Parathyroid adenoma (tissue), 2 donors: ENCODE measurements around the gene TNFRSF11A.

ENCODE experiments used
- H2AFZ ChIP-seq: fragments of 300-600 bp; sonication (generic); one replicate; pipeline ENCODE4 v1.7.0; 2017; ENCODE audit warnings: antibody characterized with exemption, mild to moderate bottlenecking
- H3K27ac ChIP-seq: fragments of 300-600 bp; sonication (generic); one replicate; pipeline ENCODE4 v1.7.0; 2017
- H3K27me3 ChIP-seq: fragments of 300-600 bp; sonication (generic); one replicate; pipeline ENCODE4 v1.7.0; 2017; ENCODE audit warnings: low read length; ENCODE audit not compliant: control insufficient read depth, insufficient read depth
- H3K36me3 ChIP-seq: fragments of 300-600 bp; sonication (generic); one replicate; pipeline ENCODE4 v1.7.0; 2017; ENCODE audit warnings: low read length; ENCODE audit not compliant: control insufficient read depth, insufficient read depth
- H3K4me1 ChIP-seq: fragments of 300-600 bp; sonication (generic); one replicate; pipeline ENCODE4 v1.7.0; 2017; ENCODE audit warnings: control low read depth
- H3K4me2 ChIP-seq: fragments of 300-600 bp; sonication (generic); one replicate; pipeline ENCODE4 v1.7.0; 2017; ENCODE audit warnings: low read length
- H3K4me3 ChIP-seq: fragments of 300-600 bp; sonication (generic); one replicate; pipeline ENCODE4 v1.7.0; 2017; ENCODE audit warnings: low read depth, low read length
- H3K79me2 ChIP-seq: fragments of 300-600 bp; sonication (generic); one replicate; pipeline ENCODE4 v1.7.0; 2017; ENCODE audit warnings: control low read depth
- H3K9ac ChIP-seq: fragments of 300-600 bp; sonication (generic); one replicate; pipeline ENCODE4 v1.7.0; 2017; ENCODE audit warnings: mild to moderate bottlenecking
- H3K9me3 ChIP-seq: fragments of 300-600 bp; sonication (generic); one replicate; pipeline ENCODE4 v1.7.0; 2017; ENCODE audit warnings: low read length; ENCODE audit not compliant: control insufficient read depth
- CTCF ChIP-seq: fragments of 300-600 bp; sonication (generic); IDR thresholded peaks from one replicate; pipeline ENCODE4 v1.7.0; 2017; ENCODE audit warnings: antibody characterized with exemption, mild to moderate bottlenecking
- donor health status: primary hyperparathyroidism.

Gene TNFRSF11A

GRCh38 chr18:62409821-62410220 is 84.7 kb downstream of the TNFRSF11A start:
- Histone ChIP-seq H3K79me2 (no peaks in the 10 kb centered on the region), H3K4me3 (no peak overlapping the region), H3K4me1 (no peaks in the 10 kb centered on the region), H3K9me3 (no peaks in the 10 kb centered on the region), H3K27me3 (no peaks in the 10 kb centered on the region), H3K9ac (no peak overlapping the region), H3K27ac (no peak overlapping the region), H3K36me3 (no peaks in the 10 kb centered on the region), H2AFZ (no peak overlapping the region), H3K4me2 (no peak overlapping the region)
- no peak for TF ChIP-seq CTCF

- no peak for TF ChIP-seq CTCF
- H3K27ac ChIP-seq: no peak overlapping the region
- no peak overlapping the region for H3K9ac ChIP-seq
- H3K4me1 ChIP-seq: no peaks in the 10 kb centered on the region
- no peak overlapping the region for H3K4me3 ChIP-seq
- H3K36me3 ChIP-seq: no peaks in the 10 kb centered on the region
- H3K27me3 ChIP-seq: no peaks in the 10 kb centered on the region
- H3K79me2 ChIP-seq: no peaks in the 10 kb centered on the region
- H3K9me3 ChIP-seq: no peaks in the 10 kb centered on the region
- no peak overlapping the region for H2AFZ ChIP-seq
- no peak overlapping the region for H3K4me2 ChIP-seq
Observed at GRCh38 chr18:62412231-62412979, 87.3 kb downstream of the TNFRSF11A start.

- Histone ChIP-seq H3K9ac (no peak overlapping the region), H2AFZ (no peak overlapping the region), H3K36me3 (no peaks in the 10 kb centered on the region), H3K27ac (no peak overlapping the region), H3K4me1 (no peaks in the 10 kb centered on the region), H3K4me3 (no peak overlapping the region), H3K4me2 (no peak overlapping the region), H3K27me3 (no peaks in the 10 kb centered on the region), H3K9me3 (no peaks in the 10 kb centered on the region), H3K79me2 (no peaks in the 10 kb centered on the region)
- TF ChIP-seq CTCF: no peak
Observed at GRCh38 chr18:62413206-62413605, 88.1 kb downstream of the TNFRSF11A start.

GRCh38 chr18:62418258-62418657 is 93.1 kb downstream of the TNFRSF11A start:
- H3K36me3 ChIP-seq: no peaks in the 10 kb centered on the region
- no peaks in the 10 kb centered on the region for H3K27me3 ChIP-seq
- H3K27ac ChIP-seq: no peak overlapping the region
- no peak overlapping the region for H2AFZ ChIP-seq
- no peak overlapping the region for H3K9ac ChIP-seq
- no peaks in the 10 kb centered on the region for H3K9me3 ChIP-seq
- no peak overlapping the region for H3K4me3 ChIP-seq
- H3K4me1 ChIP-seq: peaks cover 5% of the 10 kb centered on the region
- H3K79me2 ChIP-seq: no peaks in the 10 kb centered on the region
- no peak overlapping the region for H3K4me2 ChIP-seq
- no peak for TF ChIP-seq CTCF

GRCh38 chr18:62420151-62420512 is 95.0 kb downstream of the TNFRSF11A start:
- no peak overlapping the region for H3K27ac ChIP-seq
- no peaks in the 10 kb centered on the region for H3K36me3 ChIP-seq
- H3K27me3 ChIP-seq: no peaks in the 10 kb centered on the region
- peak overlapping the region; percentile 82 for H2AFZ ChIP-seq
- no peaks in the 10 kb centered on the region for H3K9me3 ChIP-seq
- peaks cover 5% of the 10 kb centered on the region for H3K4me1 ChIP-seq
- no peaks in the 10 kb centered on the region for H3K79me2 ChIP-seq
- H3K9ac ChIP-seq: no peak overlapping the region
- H3K4me3 ChIP-seq: no peak overlapping the region
- H3K4me2 ChIP-seq: no peak overlapping the region
- TF ChIP-seq CTCF: no peak
